K562 (cell line): Measurements from ENCODE around the gene RNF145. TPM values are rescaled to one million over a fixed set of nuclear protein-coding genes. Genes with fewer than 3 reads are reported as not detected.

ENCODE experiments used
- ATAC-seq: fragments of 200-7000 bp; cut with Tn5 transposase; 3 replicates; pipeline ENCODE4 v1.9.1; 2020; ENCODE audit warnings: moderate library complexity
- BruUV-seq: library from RNA; stranded (reverse); fragments of 400-500 nt; replicated peaks from 2 replicates; lab custom pipeline; 2021; lab: Mats Ljungman, UMichigan
- CTCF ChIA-PET: fragments of 300-600 bp; formaldehyde crosslinking; extraction: SDS; loops from one replicate; lab custom pipeline; 2021; ENCODE audit warnings: low intra/inter-chr PET ratio; lab: Yijun Ruan, JAX
- POLR2A ChIA-PET: fragments of 300-600, 350-650 bp; sonication (Branson Sonifier 250); formaldehyde crosslinking; extraction: SDS; loops from one replicate; lab custom pipeline; 2021; ENCODE audit warnings: antibody characterized with exemption, inconsistent platforms; lab: Yijun Ruan, JAX
- DNase-seq, 4 experiments: peaks; one replicate each; pipeline versions ENCODE4 v3.0.0 to v3.0.0-alpha.2; 2011 to 2018; ENCODE audit warnings: low spot score in 3 of 4, mixed read lengths in 3 of 4; ENCODE audit errors: extremely low read depth in 1 of 4
- FAIRE-seq: peaks from 2 replicates; lab custom pipeline; 2011; peaks lifted over from hg19 to GRCh38; lab: Jason Lieb, UNC
- H2AFZ ChIP-seq: 2 replicates; pipeline ENCODE4 v1.6.0; 2011; ENCODE audit warnings: low read depth, low read length, control low read depth, inconsistent platforms
- H3K27ac ChIP-seq: fragments of 200-600 bp; 3 replicates; pipeline ENCODE4 v1.8.0; 2011; ENCODE audit warnings: low read depth, mild to moderate bottlenecking, control low read depth, inconsistent platforms, low read length, moderate library complexity, mixed read lengths; ENCODE audit errors: extremely low read depth
- H3K27me3 ChIP-seq, 2 experiments: fragments of 300-600 bp in 1 of 2; 2 replicates in 1 of 2; 3 replicates in 1 of 2; pipeline versions ENCODE4 v1.6.0 to v1.8.0; 2011; ENCODE audit warnings: inconsistent platforms in 2 of 2, low read length in 2 of 2, mild to moderate bottlenecking in 1 of 2, mixed read lengths in 1 of 2, moderate library complexity in 1 of 2; ENCODE audit not compliant: control insufficient read depth in 2 of 2, insufficient read depth in 2 of 2
- H3K36me3 ChIP-seq: fragments of 300-600 bp; 3 replicates; pipeline ENCODE4 v1.8.0; 2011; ENCODE audit warnings: mild to moderate bottlenecking, low read length, inconsistent platforms; ENCODE audit not compliant: control insufficient read depth, insufficient read depth
- H3K4me1 ChIP-seq, 2 experiments: fragments of 200-600 bp in 1 of 2; replicated peaks in 1 of 2; 2 replicates in 1 of 2; 3 replicates in 1 of 2; pipeline versions ENCODE4 v1.5.1 to v1.8.0; 2011; ENCODE audit warnings: inconsistent platforms in 2 of 2, low read length in 2 of 2, mild to moderate bottlenecking in 1 of 2, mixed read lengths in 1 of 2, moderate library complexity in 1 of 2; ENCODE audit not compliant: control insufficient read depth in 2 of 2, insufficient read depth in 2 of 2
- H3K4me2 ChIP-seq: 2 replicates; pipeline ENCODE4 v1.6.1; 2011; ENCODE audit warnings: low read length, control low read depth, inconsistent platforms, mixed read lengths; ENCODE audit not compliant: insufficient read depth
- H3K4me3 ChIP-seq: fragments of 200-600 bp; sonication (generic), shearing (Covaris generic); 2 replicates; pipeline ENCODE4 v1.5.1; 2016; ENCODE audit warnings: control low read depth, inconsistent platforms
- H3K79me2 ChIP-seq: fragments of 200-600 bp; 3 replicates; pipeline ENCODE4 v1.8.0; 2011; ENCODE audit warnings: low read length, inconsistent platforms; ENCODE audit not compliant: control insufficient read depth, insufficient read depth
- H3K9ac ChIP-seq, 2 experiments: 2 replicates each; pipeline versions ENCODE4 v1.6.0 to v1.6.1; 2011; ENCODE audit warnings: low read depth in 2 of 2, low read length in 2 of 2, control low read depth in 1 of 2, inconsistent platforms in 1 of 2, mild to moderate bottlenecking in 1 of 2, mixed read lengths in 1 of 2; ENCODE audit not compliant: insufficient read depth in 1 of 2
- H3K9me1 ChIP-seq: one replicate; pipeline ENCODE4 v1.6.0; 2011; ENCODE audit warnings: inconsistent platforms, mild to moderate bottlenecking, low read length, moderate library complexity; ENCODE audit not compliant: control insufficient read depth, insufficient read depth
- H3K9me3 ChIP-seq: replicated peaks from 2 replicates; pipeline ENCODE4 v1.5.1; 2011; ENCODE audit warnings: low read depth, low read length, inconsistent platforms; ENCODE audit not compliant: control insufficient read depth, insufficient read depth
- H4K20me1 ChIP-seq: replicated peaks from 2 replicates; pipeline ENCODE4 v1.6.1; 2011; ENCODE audit warnings: low read length, inconsistent platforms, mixed read lengths; ENCODE audit not compliant: control insufficient read depth, insufficient read depth
- CAMTA2 ChIP-seq: fragments of 250-450 bp; sonication (Bioruptor Pico); conservative IDR thresholded peaks from 2 replicates; pipeline ENCODE4 v1.5.1; 2022
- ETV5 ChIP-seq: sonication (generic); formaldehyde crosslinking; IDR thresholded peaks from 2 replicates; pipeline ENCODE4 v1.4.0; 2020; ENCODE audit warnings: low read depth, mild to moderate bottlenecking, missing genetic modification reagents
- HLTF ChIP-seq: fragments of 450-650 bp; IDR thresholded peaks from 2 replicates; pipeline ENCODE4 v1.6.1; 2016
- HMG20A ChIP-seq: fragments of 450-650 bp; formaldehyde crosslinking; conservative IDR thresholded peaks from 2 replicates; pipeline ENCODE4 v1.4.0; 2020; ENCODE audit warnings: mild to moderate bottlenecking, mixed read lengths
- KAT7 ChIP-seq: sonication (generic); formaldehyde crosslinking; IDR thresholded peaks from 2 replicates; pipeline ENCODE4 v1.8.0; 2022; ENCODE audit warnings: missing genetic modification reagents, mild to moderate bottlenecking, borderline replicate concordance
- RNF2 ChIP-seq: sonication (generic); IDR thresholded peaks from 2 replicates; pipeline ENCODE4 v1.6.1; 2016
- SIX5 ChIP-seq, 2 experiments: IDR thresholded peaks; 2 replicates each; pipeline ENCODE4 v1.6.1; 2011; ENCODE audit warnings: low read length in 2 of 2, borderline replicate concordance in 1 of 2, low read depth in 1 of 2, mild to moderate bottlenecking in 1 of 2, moderate library complexity in 1 of 2; ENCODE audit not compliant: insufficient read depth in 1 of 2
- SRSF3 ChIP-seq: fragments of 200-400 bp; formaldehyde crosslinking; IDR thresholded peaks from 2 replicates; pipeline ENCODE4 v1.6.1; 2016; ENCODE audit warnings: mild to moderate bottlenecking, low read length, moderate library complexity; ENCODE audit not compliant: insufficient read depth
- TCFL5 ChIP-seq: fragments of 250-450 bp; sonication (Bioruptor Pico); conservative IDR thresholded peaks from 2 replicates; pipeline ENCODE4 v1.6.1; 2021; ENCODE audit warnings: mild to moderate bottlenecking, moderate library complexity, matching md5 sums
- ZC3H4 ChIP-seq: sonication (generic); formaldehyde crosslinking; IDR thresholded peaks from 2 replicates; pipeline ENCODE4 v1.9.0; 2021; ENCODE audit warnings: missing genetic modification reagents, borderline replicate concordance
- ZNF165 ChIP-seq: fragments of 250-450 bp; sonication (Bioruptor Pico); IDR thresholded peaks from 2 replicates; pipeline ENCODE4 v1.4.0; 2020; ENCODE audit warnings: borderline replicate concordance
- WGBS: fragments of 100-300 bp; shearing (Covaris generic); methylation state at CpG from one replicate; pipeline ENCODE4 v1.1.6; 2016; ENCODE audit warnings: low coverage, mixed read lengths; ENCODE audit not compliant: insufficient coverage; ENCODE audit errors: missing lambda C conversion rate; 5-methylcytosine and 5-hydroxymethylcytosine counted together
- in situ Hi-C: fragments of 300-500 bp; cut with MboI; formaldehyde crosslinking; loops from 4 replicates; pipeline ENCODE4 v1.15.0; 2018; ENCODE audit warnings: inconsistent platforms, mixed read lengths
- intact Hi-C: fragments of 100-400 bp; cut with micrococcal nuclease; formaldehyde crosslinking; loops from 2 replicates; pipeline ENCODE4 v1.14.2; 2022
- polyA plus RNA-seq, 8 experiments: library from polyadenylated mRNA; depleted of rRNA in 4 of 8; stranded (reverse) in 5 of 8; unstranded in 3 of 8; fragments of >200 nt; fragmentation: Nextera tagmentation in 2 of 8; fragmentation: Illumina TruSeq in 1 of 8; extraction: Ambion mirVana in 2 of 8; extraction: Trizol in 1 of 8; gene quantifications; 2 replicates each; pipeline versions ENCODE4 v1.2.1 to v1.2.3, GENCODE V29; 2011 to 2014; ENCODE audit warnings: inconsistent platforms in 1 of 8, missing spikeins in 1 of 8
- total RNA-seq, 7 experiments: library from RNA; depleted of rRNA in 6 of 7; stranded (reverse); fragments of >200 nt in 6 of 7; fragmentation: Illumina TruSeq in 2 of 7; extraction: Trizol in 2 of 7; gene quantifications; 2 replicates each; pipeline versions ENCODE4 v1.2.1 to v1.2.3, GENCODE V29; 2011 to 2021; ENCODE audit warnings: low replicate concordance in 1 of 7
- TF ChIP-seq, protein P1 (sequence below): fragments of 250-450 bp; sonication (Bioruptor Pico); IDR thresholded peaks from 2 replicates; pipeline ENCODE4 v1.5.0; 2021; ENCODE audit warnings: mild to moderate bottlenecking, borderline replicate concordance
- TF ChIP-seq, protein P2 (sequence below): fragments of 250-450 bp; sonication (Bioruptor Pico); IDR thresholded peaks from 2 replicates; pipeline ENCODE4 v1.9.0; 2021; ENCODE audit warnings: mild to moderate bottlenecking
- TF ChIP-seq, protein P3 (sequence below): fragments of 250-450 bp; sonication (Bioruptor Pico); IDR thresholded peaks from 2 replicates; pipeline ENCODE4 v1.5.0; 2022; ENCODE audit warnings: mild to moderate bottlenecking
- TF ChIP-seq, protein P4 (sequence below): fragments of 450-650 bp; conservative IDR thresholded peaks from 2 replicates; pipeline ENCODE4 v1.6.1; 2016; ENCODE audit warnings: missing genetic modification characterization, low read depth, mild to moderate bottlenecking, control low read depth, missing compliant biosample characterization

Gene RNF145
- total and polyA plus RNA-seq, 9 of the 15 experiments (the other 6 are each of a cell fraction or from before 2014, with no cell fraction given), result 13.6 to 40.7 (median 25.4) TPM

DNA sequence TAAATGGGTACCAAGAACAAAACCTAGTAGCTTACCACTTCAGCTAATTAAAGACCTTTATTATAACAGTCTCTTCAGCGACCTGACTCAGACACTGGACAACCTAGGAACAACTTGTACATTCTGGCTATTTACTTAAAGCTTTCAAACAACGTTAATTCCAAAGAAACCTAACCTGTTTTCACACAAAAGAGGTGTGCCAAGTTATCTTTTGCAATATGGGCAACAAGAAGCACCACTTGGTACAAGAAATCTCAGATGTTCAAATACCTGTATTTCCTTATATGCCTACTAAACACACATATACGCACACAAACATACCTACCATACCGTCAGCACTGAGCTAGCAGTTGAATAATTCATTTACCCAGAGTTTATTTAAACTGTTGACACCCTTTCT lies 23.0 kb downstream of the RNF145 start (continued):
- TF ChIP-seq ZC3H4 (no peak), HLTF (no peak), SIX5 (IDR thresholded peaks at IDR 0.05; ENCODE audit: borderline replicate concordance in 1 of 2, insufficient read depth in 1 of 2, low read depth in 1 of 2, low read length in 2 of 2) (no peak), TCFL5 (CRISPR knock-in tag) (no peak), CAMTA2 (no peak)
- TF ChIP-seq, protein P1, sequence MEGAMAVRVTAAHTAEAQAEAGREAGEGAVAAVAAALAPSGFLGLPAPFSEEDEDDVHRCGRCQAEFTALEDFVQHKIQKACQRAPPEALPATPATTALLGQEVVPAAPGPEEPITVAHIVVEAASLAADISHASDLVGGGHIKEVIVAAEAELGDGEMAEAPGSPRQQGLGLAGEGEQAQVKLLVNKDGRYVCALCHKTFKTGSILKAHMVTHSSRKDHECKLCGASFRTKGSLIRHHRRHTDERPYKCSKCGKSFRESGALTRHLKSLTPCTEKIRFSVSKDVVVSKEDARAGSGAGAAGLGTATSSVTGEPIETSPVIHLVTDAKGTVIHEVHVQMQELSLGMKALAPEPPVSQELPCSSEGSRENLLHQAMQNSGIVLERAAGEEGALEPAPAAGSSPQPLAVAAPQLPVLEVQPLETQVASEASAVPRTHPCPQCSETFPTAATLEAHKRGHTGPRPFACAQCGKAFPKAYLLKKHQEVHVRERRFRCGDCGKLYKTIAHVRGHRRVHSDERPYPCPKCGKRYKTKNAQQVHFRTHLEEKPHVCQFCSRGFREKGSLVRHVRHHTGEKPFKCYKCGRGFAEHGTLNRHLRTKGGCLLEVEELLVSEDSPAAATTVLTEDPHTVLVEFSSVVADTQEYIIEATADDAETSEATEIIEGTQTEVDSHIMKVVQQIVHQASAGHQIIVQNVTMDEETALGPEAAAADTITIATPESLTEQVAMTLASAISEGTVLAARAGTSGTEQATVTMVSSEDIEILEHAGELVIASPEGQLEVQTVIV (CRISPR knock-in tag), result no peak
- TF ChIP-seq, protein P2, sequence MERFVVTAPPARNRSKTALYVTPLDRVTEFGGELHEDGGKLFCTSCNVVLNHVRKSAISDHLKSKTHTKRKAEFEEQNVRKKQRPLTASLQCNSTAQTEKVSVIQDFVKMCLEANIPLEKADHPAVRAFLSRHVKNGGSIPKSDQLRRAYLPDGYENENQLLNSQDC, result no peak

DNA sequence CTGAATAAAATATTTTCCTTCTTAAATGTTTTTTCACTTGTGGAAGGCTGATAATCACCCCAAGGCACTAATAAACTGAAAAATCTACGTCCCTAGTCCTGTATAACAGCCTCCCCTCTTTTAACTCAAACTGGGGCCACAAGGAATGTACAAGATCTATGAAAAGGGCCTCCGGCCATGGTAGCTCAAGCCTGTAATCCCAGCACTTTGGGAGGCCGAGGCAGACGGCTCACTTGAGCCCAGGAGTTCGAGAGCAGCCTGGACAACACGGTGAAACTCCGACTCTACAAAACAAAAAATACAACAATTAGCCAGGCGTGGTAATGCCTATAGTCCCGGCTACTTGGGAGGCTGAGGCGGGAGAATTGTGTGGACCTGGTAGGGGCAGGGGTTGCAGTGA lies 23.6 kb downstream of the RNF145 start:
- CTCF ChIA-PET, result no interaction called here
- 83% methylated on average over 10 of the region's 10 CpGs for WGBS
- Histone ChIP-seq H4K20me1 (no peaks in the 10 kb centered on the region), H3K27me3 (no peaks in the 10 kb centered on the region), H3K4me2 (no peak overlapping the region), H3K79me2 (peaks cover 72% of the 10 kb centered on the region), H3K9ac (no peak overlapping the region), H3K36me3 (peaks cover 58% of the 10 kb centered on the region), H3K9me1 (no peaks in the 10 kb centered on the region), H3K4me3 (no peak overlapping the region), H2AFZ (no peak overlapping the region), H3K4me1 (peaks cover 0 to 9% of the 10 kb centered on the region in 2 experiments; a peak in 2 of 5 replicates), H3K27ac (no peak overlapping the region), H3K9me3 (no peaks in the 10 kb centered on the region)
- in situ Hi-C loops (no loop called here), intact Hi-C loops (no loop called here)
- ATAC-seq (no peak), DNase-seq (no peak), FAIRE-seq (no peak)
- POLR2A ChIA-PET, result interaction anchor here (0.8 to 1.3 kb wide), 5 partner anchors 9 to 91 kb away, joined by 3 to 6 read pairs (median 4); no protein-coding TSS in a partner anchor
- BruUV-seq, result no TSS peak
- TF ChIP-seq HMG20A (CRISPR knock-in tag), result no peak
- TF ChIP-seq ZNF165 (CRISPR knock-in tag), result no peak
- TF ChIP-seq SRSF3, result no peak
- no peak for TF ChIP-seq KAT7 (CRISPR knock-in tag)
- TF ChIP-seq, protein P3, sequence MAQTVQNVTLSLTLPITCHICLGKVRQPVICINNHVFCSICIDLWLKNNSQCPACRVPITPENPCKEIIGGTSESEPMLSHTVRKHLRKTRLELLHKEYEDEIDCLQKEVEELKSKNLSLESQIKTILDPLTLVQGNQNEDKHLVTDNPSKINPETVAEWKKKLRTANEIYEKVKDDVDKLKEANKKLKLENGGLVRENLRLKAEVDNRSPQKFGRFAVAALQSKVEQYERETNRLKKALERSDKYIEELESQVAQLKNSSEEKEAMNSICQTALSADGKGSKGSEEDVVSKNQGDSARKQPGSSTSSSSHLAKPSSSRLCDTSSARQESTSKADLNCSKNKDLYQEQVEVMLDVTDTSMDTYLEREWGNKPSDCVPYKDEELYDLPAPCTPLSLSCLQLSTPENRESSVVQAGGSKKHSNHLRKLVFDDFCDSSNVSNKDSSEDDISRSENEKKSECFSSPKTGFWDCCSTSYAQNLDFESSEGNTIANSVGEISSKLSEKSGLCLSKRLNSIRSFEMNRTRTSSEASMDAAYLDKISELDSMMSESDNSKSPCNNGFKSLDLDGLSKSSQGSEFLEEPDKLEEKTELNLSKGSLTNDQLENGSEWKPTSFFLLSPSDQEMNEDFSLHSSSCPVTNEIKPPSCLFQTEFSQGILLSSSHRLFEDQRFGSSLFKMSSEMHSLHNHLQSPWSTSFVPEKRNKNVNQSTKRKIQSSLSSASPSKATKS (CRISPR knock-in tag), result no peak
- no peak for TF ChIP-seq RNF2
- TF ChIP-seq, protein P4, sequence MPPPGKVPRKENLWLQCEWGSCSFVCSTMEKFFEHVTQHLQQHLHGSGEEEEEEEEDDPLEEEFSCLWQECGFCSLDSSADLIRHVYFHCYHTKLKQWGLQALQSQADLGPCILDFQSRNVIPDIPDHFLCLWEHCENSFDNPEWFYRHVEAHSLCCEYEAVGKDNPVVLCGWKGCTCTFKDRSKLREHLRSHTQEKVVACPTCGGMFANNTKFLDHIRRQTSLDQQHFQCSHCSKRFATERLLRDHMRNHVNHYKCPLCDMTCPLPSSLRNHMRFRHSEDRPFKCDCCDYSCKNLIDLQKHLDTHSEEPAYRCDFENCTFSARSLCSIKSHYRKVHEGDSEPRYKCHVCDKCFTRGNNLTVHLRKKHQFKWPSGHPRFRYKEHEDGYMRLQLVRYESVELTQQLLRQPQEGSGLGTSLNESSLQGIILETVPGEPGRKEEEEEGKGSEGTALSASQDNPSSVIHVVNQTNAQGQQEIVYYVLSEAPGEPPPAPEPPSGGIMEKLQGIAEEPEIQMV (tag), result no peak
- TF ChIP-seq ETV5, result no peak
